Smooth muscle cell (in vitro differentiated cells): ENCODE results near the gene PARK7. TPM values are rescaled to one million over a fixed set of nuclear protein-coding genes. Genes with fewer than 3 reads are reported as not detected.

Source experiments
- DNase-seq: peaks from one replicate; lab custom pipeline; 2025; ENCODE audit not compliant: unreplicated experiment; lab: John Stamatoyannopoulos, UW
- H2AFZ ChIP-seq: fragments of 200-600 bp; sonication (generic); 2 replicates; pipeline ENCODE4 v1.6.0; 2016; ENCODE audit warnings: antibody characterized with exemption, low read depth, mild to moderate bottlenecking
- H3F3A ChIP-seq: fragments of 200-600 bp; sonication (generic); 2 replicates; pipeline ENCODE4 v1.6.0; 2017; ENCODE audit warnings: antibody characterized with exemption, low read depth
- H3K27ac ChIP-seq: fragments of 200-600 bp; sonication (generic); 2 replicates; pipeline ENCODE4 v1.5.1; 2016; ENCODE audit warnings: low read depth, mild to moderate bottlenecking
- H3K27me3 ChIP-seq: fragments of 200-600 bp; sonication (generic); 2 replicates; pipeline ENCODE4 v1.6.1; 2016; ENCODE audit warnings: low read depth, mild to moderate bottlenecking
- H3K36me3 ChIP-seq: fragments of 200-600 bp; sonication (generic); 2 replicates; pipeline ENCODE4 v1.5.1; 2016; ENCODE audit warnings: low read depth
- H3K4me1 ChIP-seq: fragments of 200-600 bp; sonication (generic); 2 replicates; pipeline ENCODE4 v1.5.1; 2016; ENCODE audit warnings: low read depth
- H3K4me2 ChIP-seq: fragments of 200-600 bp; sonication (generic); 2 replicates; pipeline ENCODE4 v1.6.0; 2016; ENCODE audit warnings: mild to moderate bottlenecking
- H3K4me3 ChIP-seq: fragments of 200-600 bp; sonication (generic); 2 replicates; pipeline ENCODE4 v1.5.1; 2016; ENCODE audit warnings: mild to moderate bottlenecking
- H3K79me2 ChIP-seq: fragments of 200-600 bp; sonication (generic); 2 replicates; pipeline ENCODE4 v1.6.0; 2016; ENCODE audit warnings: low read depth, mild to moderate bottlenecking
- H3K9ac ChIP-seq: fragments of 200-600 bp; sonication (generic); 2 replicates; pipeline ENCODE4 v1.6.0; 2016; ENCODE audit warnings: low read depth
- H3K9me3 ChIP-seq: fragments of 200-600 bp; sonication (generic); replicated peaks from 2 replicates; pipeline ENCODE4 v1.5.1; 2016; ENCODE audit warnings: low read depth
- H4K20me1 ChIP-seq: fragments of 200-600 bp; sonication (generic); 2 replicates; pipeline ENCODE4 v1.6.0; 2016; ENCODE audit warnings: low read depth
- WGBS: methylation state at CpG from one replicate; pipeline ENCODE4 v1.1.7; 2016; ENCODE audit warnings: low lambda C conversion rate; 5-methylcytosine and 5-hydroxymethylcytosine counted together
- polyA plus RNA-seq: library from polyadenylated mRNA; unstranded; fragments of >200 nt; fragmentation: Nextera tagmentation; extraction: Ambion mirVana; gene quantifications from 2 replicates; pipeline ENCODE4 v1.2.1, GENCODE V29; 2016
- total RNA-seq: library from RNA; depleted of rRNA; stranded (reverse); fragments of >200 nt; gene quantifications from 2 replicates; pipeline ENCODE4 v1.2.3, GENCODE V29; 2014
- TF ChIP-seq, protein P1 (sequence below): fragments of 200-600 bp; sonication (generic); IDR thresholded peaks from 2 replicates; pipeline ENCODE4 v1.5.1; 2017; ENCODE audit warnings: borderline replicate concordance, mild to moderate bottlenecking, antibody characterized with exemption; ENCODE audit not compliant: insufficient read depth, poor library complexity, severe bottlenecking

Gene PARK7
- total and polyA plus RNA-seq, 2 experiments from 2014 or later, result 179 to 461 TPM

DNA sequence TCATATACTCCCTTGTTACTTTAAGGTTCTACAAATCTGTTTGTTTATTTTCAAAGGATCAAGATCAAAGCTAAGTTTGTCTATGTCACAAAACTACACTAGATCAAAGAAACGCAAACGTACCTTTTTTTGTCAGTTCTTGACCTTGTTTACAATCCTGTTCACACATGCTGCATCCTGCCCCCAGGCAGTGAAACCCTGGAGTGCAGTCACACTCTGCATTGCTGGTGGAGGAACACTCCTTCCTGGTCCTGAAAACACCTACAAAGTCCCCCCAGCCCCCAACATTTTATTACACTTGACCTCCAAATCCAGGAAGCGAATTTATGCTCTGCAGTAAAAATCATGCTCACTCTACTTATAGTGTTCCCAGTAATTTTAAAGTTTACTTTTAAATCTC lies 23.4 kb upstream of the PARK7 start:
- Histone ChIP-seq H3K4me2 (no peak overlapping the region), H3K27me3 (no peaks in the 10 kb centered on the region), H3K9me3 (no peaks in the 10 kb centered on the region), H3K79me2 (no peaks in the 10 kb centered on the region), H3K27ac (no peak overlapping the region), H2AFZ (no peak overlapping the region), H4K20me1 (no peaks in the 10 kb centered on the region), H3K9ac (no peak overlapping the region), H3K36me3 (no peaks in the 10 kb centered on the region), H3F3A (peaks cover 8% of the 10 kb centered on the region), H3K4me1 (peaks cover 4% of the 10 kb centered on the region), H3K4me3 (no peak overlapping the region)
- 56% methylated on average over 3 of the region's 3 CpGs for WGBS
- TF ChIP-seq, protein P1, sequence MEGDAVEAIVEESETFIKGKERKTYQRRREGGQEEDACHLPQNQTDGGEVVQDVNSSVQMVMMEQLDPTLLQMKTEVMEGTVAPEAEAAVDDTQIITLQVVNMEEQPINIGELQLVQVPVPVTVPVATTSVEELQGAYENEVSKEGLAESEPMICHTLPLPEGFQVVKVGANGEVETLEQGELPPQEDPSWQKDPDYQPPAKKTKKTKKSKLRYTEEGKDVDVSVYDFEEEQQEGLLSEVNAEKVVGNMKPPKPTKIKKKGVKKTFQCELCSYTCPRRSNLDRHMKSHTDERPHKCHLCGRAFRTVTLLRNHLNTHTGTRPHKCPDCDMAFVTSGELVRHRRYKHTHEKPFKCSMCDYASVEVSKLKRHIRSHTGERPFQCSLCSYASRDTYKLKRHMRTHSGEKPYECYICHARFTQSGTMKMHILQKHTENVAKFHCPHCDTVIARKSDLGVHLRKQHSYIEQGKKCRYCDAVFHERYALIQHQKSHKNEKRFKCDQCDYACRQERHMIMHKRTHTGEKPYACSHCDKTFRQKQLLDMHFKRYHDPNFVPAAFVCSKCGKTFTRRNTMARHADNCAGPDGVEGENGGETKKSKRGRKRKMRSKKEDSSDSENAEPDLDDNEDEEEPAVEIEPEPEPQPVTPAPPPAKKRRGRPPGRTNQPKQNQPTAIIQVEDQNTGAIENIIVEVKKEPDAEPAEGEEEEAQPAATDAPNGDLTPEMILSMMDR, result no peak
- DNase-seq, result no peak

DNA sequence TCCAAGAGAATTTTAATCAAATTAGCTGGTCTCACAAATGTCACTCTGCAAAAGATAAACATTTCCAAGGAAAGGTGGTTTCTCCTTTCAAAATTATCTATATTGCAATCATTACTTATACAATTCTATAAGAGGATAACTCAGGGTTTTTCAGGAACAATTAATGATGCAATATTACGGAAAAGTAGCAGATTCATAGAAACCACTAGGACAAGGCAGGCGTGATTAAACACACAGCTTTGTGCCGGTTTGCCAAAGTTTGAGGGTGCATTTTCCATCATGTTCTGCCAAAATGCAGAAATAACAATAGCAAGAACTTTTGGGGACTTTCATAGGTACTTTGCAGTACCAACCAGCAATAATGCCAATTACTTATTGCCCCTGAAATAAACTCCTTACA lies 21.5 kb upstream of the PARK7 start:
- 90% methylated on average over 3 of the region's 3 CpGs for whole genome bisulfite sequencing
- no peaks in the 10 kb centered on the region for H3K27me3 ChIP-seq
- no peaks in the 10 kb centered on the region for H3K79me2 ChIP-seq
- TF ChIP-seq, protein P1, result no peak
- no peak overlapping the region for H3K4me2 ChIP-seq
- no peaks in the 10 kb centered on the region for H3K36me3 ChIP-seq
- no peaks in the 10 kb centered on the region for H4K20me1 ChIP-seq
- peaks cover 8% of the 10 kb centered on the region for H3F3A ChIP-seq
- no peak overlapping the region for H2AFZ ChIP-seq
- no peak overlapping the region for H3K9ac ChIP-seq
- H3K27ac ChIP-seq, result no peak overlapping the region
- H3K4me3 ChIP-seq, result no peak overlapping the region
- peaks cover 4% of the 10 kb centered on the region for H3K4me1 ChIP-seq
- no peaks in the 10 kb centered on the region for H3K9me3 ChIP-seq
- DNase-seq, result no peak

DNA sequence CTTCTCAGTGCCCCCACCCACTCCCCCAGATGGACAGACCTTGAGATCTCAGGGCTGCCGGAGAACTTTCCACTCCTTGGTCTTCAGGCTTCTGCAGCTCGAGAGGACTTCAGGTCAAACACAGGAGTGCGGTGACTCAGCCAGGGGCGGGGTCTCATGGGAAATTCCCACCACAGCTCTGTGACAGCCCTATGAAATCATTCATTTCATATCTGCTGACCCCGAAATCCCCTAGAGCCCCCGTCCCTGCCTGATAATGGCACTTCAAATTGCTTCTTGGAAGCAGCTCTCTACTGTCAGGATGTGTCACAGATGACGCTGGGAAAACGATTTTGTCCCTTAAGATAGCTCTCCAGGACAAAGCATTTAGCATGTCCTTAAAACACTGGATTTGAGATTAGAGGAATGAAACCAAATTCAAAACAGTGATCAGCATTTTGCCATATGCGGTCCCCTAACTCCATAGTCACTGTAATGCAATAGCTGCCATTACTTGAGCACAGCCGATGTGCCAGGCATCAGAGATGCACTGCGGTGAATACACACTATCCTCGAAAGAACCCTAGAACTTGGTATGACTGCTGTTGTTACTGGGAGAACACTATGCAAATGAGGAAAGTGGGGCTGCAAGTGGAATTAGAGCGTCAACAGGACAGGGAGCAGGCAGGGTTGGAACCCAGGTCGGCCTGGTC lies 20.6 kb upstream of the PARK7 start, which contains the start of gene TNFRSF9:
TSS of gene TNFRSF9 (minus strand) at position 95 of the 692 bp plus-strand sequence. CDS start 845 bp downstream, outside the sequence.
- no peak within 1 kb of the TSS for H2AFZ ChIP-seq
- H3K9me3 ChIP-seq, result no peaks in the 10 kb centered on the region
- H3K27me3 ChIP-seq, result no peaks in the 10 kb centered on the region
- H3K4me2 ChIP-seq, result peak within 1 kb of the TSS; percentile 77
- WGBS, result 55% methylated on average over 14 of the region's 14 CpGs
- H3K4me1 ChIP-seq, result peaks cover 4% of the 10 kb centered on the region
- peak within 1 kb of the TSS; percentile 59 for H3K9ac ChIP-seq
- peak; percentile 5 for DNase-seq
- H3K4me3 ChIP-seq, result no peak within 1 kb of the TSS
- peaks cover 8% of the 10 kb centered on the region for H3F3A ChIP-seq
- peak within 1 kb of the TSS; percentile 64 for H3K27ac ChIP-seq
- H3K36me3 ChIP-seq, result no peaks in the 10 kb centered on the region
- TF ChIP-seq, protein P1, result no peak
- H4K20me1 ChIP-seq, result no peaks in the 10 kb centered on the region
- no peaks in the 10 kb centered on the region for H3K79me2 ChIP-seq

DNA sequence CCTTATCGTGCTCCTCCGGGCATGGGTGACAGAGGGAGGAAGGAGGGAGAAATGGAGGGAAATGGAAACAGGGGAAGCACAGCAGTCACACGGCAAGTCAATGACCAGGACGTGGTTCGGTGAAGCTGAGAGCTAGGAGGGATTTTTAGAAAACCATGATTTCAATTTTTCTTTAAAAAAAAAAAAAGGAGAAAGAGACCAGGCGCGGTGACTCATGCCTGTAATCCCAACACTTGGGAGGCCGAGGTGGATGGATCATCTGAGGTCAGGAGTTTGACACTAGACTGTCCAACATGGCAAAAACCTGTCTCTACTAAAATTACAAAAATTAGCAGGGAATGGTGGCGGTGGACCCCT lies 20.1 kb upstream of the PARK7 start:
- no peak overlapping the region for H2AFZ ChIP-seq
- H3F3A ChIP-seq, result peaks cover 8% of the 10 kb centered on the region
- no peaks in the 10 kb centered on the region for H3K27me3 ChIP-seq
- peaks cover 4% of the 10 kb centered on the region for H3K4me1 ChIP-seq
- peak overlapping the region; percentile 77 for H3K4me2 ChIP-seq
- no peaks in the 10 kb centered on the region for H3K9me3 ChIP-seq
- H4K20me1 ChIP-seq, result no peaks in the 10 kb centered on the region
- WGBS, result 38% methylated on average over 9 of the region's 9 CpGs
- no peaks in the 10 kb centered on the region for H3K36me3 ChIP-seq
- H3K9ac ChIP-seq, result peak overlapping the region; percentile 59
- no peak overlapping the region for H3K4me3 ChIP-seq
- TF ChIP-seq, protein P1, result no peak
- no peaks in the 10 kb centered on the region for H3K79me2 ChIP-seq
- no peak for DNase-seq
- peak overlapping the region; percentile 64 for H3K27ac ChIP-seq
